IPS-11a (cell line): Measurements from ENCODE around the gene CAMK2A.

Source experiments
- H3K4me3 ChIP-seq: one replicate; pipeline ENCODE4 v1.5.1; 2013; ENCODE audit warnings: low read depth, low read length, control low read depth

CAMK2A gene

GRCh38 chr5:150283904-150284303, 5.7 kb downstream of the CAMK2A start:
- no peak overlapping the region for H3K4me3 ChIP-seq

GRCh38 chr5:150281987-150282386, 7.6 kb downstream of the CAMK2A start:
- H3K4me3 ChIP-seq: no peak overlapping the region

GRCh38 chr5:150279330-150280020, 10.1 kb downstream of the CAMK2A start:
- no peak overlapping the region for H3K4me3 ChIP-seq

GRCh38 chr5:150278916-150279315, 10.7 kb downstream of the CAMK2A start:
- H3K4me3 ChIP-seq: no peak overlapping the region

GRCh38 chr5:150278046-150278730, 11.4 kb downstream of the CAMK2A start:
- no peak overlapping the region for H3K4me3 ChIP-seq

- H3K4me3 ChIP-seq: no peak overlapping the region
These were observed 12.5 kb downstream of the CAMK2A start for GRCh38 chr5:150277043-150277442.

- H3K4me3 ChIP-seq: no peak overlapping the region
These were observed 14.8 kb downstream of the CAMK2A start for GRCh38 chr5:150274811-150275210.

GRCh38 chr5:150272531-150272930, 17.0 kb downstream of the CAMK2A start:
- no peak overlapping the region for H3K4me3 ChIP-seq

GRCh38 chr5:150271923-150272322, 17.6 kb downstream of the CAMK2A start:
- H3K4me3 ChIP-seq: no peak overlapping the region

- no peak overlapping the region for H3K4me3 ChIP-seq
These were observed 18.3 kb downstream of the CAMK2A start for GRCh38 chr5:150271296-150271692.

- H3K4me3 ChIP-seq: no peak overlapping the region
These were observed 18.9 kb downstream of the CAMK2A start for GRCh38 chr5:150270541-150271295.

- no peak overlapping the region for H3K4me3 ChIP-seq
These were observed 22.7 kb downstream of the CAMK2A start for GRCh38 chr5:150266871-150267291.

- no peak overlapping the region for H3K4me3 ChIP-seq
These were observed 23.6 kb downstream of the CAMK2A start for GRCh38 chr5:150265870-150266383.

- no peak overlapping the region for H3K4me3 ChIP-seq
These were observed 24.6 kb downstream of the CAMK2A start for GRCh38 chr5:150264667-150265603.

GRCh38 chr5:150263801-150264621, 25.6 kb downstream of the CAMK2A start:
- no peak overlapping the region for H3K4me3 ChIP-seq

- no peak overlapping the region for H3K4me3 ChIP-seq
These were observed 26.2 kb downstream of the CAMK2A start for GRCh38 chr5:150263375-150263775.

- H3K4me3 ChIP-seq: no peak overlapping the region
These were observed 27.1 kb downstream of the CAMK2A start for GRCh38 chr5:150262502-150262901.

GRCh38 chr5:150261231-150261630, 28.3 kb downstream of the CAMK2A start:
- H3K4me3 ChIP-seq: no peak overlapping the region

GRCh38 chr5:150258130-150258529, 31.4 kb downstream of the CAMK2A start:
- no peak overlapping the region for H3K4me3 ChIP-seq

GRCh38 chr5:150257424-150257823, 32.1 kb downstream of the CAMK2A start:
- no peak overlapping the region for H3K4me3 ChIP-seq
